Middle frontal gyrus (tissue), 1 donor: ENCODE results near the gene HMGN3.

Source experiments
- DNase-seq: peaks from one replicate; pipeline ENCODE4 v3.0.0-alpha.2; 2015; ENCODE audit warnings: low spot score; ENCODE audit errors: extremely low spot score

HMGN3 gene

DNA sequence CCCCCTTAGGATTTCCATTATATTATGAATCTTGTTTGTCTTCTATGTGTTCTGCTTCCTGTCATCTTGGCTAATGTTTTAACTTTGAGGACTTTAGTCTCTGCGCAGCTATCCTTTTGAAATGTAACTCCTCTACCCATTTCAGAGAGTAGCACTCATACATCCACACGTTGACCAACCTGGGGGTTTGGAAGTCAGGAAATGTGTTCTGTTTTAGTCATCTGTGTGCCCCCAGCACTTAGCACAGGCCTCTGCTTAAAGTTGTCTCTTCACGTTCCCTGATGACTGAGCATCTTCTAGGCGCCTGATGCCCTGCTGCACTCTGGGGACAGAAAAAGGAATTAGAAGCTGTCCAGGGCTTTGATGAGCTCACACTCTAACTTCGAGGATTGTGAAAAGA, 47.9 kb downstream of the HMGN3 start:
- DNase-seq = no peak

GRCh38 chr6:79184641-79185040, 49.8 kb downstream of the HMGN3 start:
- no peak for DNase-seq

DNA sequence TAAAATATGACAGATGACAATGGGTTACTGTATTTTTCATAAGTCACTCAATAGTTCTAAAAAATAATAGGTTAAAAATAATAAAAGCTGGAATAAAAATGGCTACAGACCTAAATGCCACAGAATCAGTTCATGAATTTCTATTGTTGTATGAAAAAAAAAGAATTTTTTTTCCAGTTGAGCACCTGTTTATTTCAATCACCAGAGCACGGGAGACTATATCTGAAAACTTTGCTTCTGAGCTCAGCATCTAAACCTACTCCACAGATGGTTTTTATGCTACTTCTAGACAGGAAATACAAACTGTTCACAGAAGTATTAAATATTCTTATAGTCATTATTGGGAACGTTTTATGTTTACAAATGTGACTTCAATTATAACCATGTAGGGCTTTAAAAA, 50.4 kb downstream of the HMGN3 start:
- DNase-seq = no peak

DNA sequence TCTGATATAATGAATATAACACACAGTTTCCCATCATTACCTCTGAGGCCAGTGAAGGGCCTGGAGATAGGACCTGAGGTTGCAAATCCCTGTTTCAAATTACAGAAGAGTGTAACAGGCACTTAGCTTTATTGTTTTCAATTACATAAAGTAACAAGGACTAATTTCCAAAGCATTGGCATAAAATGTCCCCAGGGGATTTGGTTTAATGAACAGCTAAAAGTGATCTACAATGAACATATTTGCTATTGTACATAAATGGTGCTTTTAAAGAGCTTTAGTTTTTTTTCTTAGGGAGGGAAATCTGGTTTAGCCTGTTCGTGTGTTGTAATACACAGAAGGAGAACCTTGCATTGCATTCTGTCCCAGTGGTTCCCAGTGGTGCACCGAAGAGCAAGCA, 54.4 kb downstream of the HMGN3 start:
- no peak for DNase-seq

DNA sequence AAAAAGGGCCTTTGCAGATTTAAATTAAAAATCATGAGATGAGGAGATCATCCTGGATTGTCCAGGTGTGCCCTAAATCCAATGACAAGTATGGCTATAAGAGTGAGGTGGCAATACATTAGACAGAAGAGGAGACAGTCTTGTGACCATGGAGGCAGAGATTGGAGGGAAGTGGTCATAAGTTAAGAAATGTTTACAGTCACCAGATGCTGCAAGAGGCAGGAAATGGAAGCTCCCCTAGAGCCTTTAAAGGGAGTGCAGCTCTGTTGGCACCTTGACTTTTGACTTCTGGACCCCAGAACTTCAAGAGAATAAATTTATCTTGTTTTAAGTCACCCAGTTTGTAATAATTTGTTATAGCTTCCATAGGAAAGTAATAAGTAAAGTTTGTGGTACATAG, 61.1 kb downstream of the HMGN3 start:
- DNase-seq = no peak

DNA sequence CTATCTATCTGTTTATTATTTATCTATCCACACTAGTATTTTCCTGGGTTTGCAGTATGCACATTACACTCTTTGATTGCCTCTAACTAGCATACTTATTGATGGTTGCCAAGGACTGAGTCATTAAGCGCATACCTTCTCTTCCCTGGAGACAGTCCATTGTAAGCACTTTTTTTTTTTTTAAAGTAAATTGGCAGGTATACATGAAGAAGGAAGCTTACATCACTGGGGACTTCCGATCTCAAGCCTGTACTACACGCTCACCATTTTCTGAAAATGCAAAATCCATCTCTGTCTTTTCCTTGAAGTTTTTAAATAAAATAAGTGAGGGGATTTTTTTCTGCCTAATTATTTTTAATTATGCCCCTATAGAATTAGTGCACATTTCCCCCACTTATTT, 63.5 kb downstream of the HMGN3 start:
- DNase-seq = no peak

DNA sequence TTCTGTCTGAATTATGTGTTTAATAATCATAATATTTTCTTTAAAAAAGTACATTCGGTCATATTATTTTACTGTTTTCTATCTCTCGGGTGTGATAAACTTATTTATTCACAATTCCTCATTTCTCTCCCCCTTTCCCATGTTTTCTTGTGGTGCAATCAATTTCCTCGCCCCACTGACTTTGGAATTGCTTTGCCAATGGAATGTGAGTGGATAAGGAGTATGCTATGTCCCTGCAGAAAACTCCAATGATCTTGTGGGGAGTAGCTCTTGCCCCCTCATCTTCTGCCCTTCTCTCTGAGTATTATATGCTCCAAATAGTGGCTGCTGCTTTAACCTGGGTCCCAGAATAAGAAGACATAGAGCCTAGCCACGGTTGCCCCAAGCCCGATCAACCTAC, 64.1 kb downstream of the HMGN3 start:
- DNase-seq = no peak

DNA sequence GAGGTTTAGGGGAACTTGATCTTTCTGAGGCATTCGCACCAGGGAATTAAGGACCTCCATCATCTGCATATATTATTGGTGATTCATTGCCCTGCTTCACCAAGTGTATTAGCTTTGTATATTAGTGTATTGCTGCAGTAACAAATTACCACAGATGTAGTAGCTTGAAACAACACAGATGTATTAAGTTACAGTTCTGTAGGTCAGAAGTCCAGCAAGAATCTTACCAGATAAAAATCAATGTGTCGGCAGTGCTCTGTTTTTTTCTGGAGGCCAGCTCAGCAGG, 65.8 kb downstream of the HMGN3 start:
- no peak for DNase-seq

- DNase-seq = no peak
These were observed 66.4 kb downstream of the HMGN3 start for GRCh38 chr6:79167931-79168694.

- DNase-seq = no peak
These were observed 74.6 kb downstream of the HMGN3 start for GRCh38 chr6:79159846-79160245.

DNA sequence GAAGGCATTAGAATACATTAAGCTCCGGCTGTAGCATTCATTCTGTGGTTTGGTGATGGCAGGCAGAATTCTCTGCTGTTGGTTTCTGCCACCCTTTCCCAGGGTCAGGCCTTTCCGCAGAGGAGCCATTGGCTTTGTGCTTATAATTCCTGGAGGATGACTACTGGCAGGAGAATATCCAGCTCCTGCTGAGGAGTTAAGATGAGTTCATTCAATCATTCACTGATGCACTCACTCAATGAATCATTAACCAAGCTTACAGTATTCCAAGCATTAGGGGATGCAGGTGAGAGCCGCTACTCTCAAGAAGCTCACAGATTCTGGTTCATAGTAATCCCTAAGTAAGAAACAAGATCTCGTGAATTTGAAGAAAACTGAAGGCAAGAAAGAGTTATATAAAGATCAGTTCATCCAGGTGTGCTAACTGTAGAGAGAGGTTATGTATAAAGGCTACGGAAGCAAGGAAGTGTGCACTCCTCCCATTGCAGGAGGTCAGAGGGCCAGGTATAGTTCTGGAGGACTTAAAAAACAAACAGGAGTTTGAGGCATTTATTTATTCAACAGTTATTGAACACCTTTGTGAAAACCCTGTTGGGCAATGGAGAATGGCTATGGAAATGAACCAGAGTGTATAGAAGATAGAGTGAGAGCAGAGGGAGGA, 75.5 kb downstream of the HMGN3 start:
- no peak for DNase-seq

DNA sequence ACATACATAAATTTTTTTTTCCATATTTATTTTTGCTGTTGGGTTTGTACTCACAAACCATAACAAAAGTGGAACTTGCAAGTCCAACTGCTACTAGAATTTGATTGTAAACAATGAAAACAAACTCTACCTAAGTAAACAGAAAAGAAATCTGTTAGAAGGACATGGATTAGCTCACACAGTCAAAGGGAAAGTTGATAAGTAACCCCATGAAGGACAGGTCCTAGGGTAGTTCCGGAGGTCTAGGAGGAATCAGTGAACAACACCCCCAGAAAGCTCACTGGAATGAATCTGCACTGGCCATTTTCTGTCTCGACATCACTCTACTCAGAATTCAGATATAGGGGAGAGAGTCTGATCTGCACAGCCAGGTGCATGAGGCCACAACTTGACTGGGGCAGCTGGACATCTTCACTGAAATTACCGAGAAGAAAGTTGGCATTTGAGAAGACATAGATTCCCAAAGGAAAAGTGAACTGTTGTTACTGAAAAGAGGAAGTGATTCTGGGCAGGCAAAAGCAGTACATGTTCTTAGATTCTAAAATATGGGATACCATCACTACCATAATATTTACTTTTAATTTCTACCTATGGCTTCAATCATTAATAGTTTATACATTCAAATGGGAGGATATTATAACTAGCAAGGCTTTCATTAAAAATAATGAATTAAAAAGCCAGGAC, 76.4 kb downstream of the HMGN3 start:
- no peak for DNase-seq

- DNase-seq = no peak
These were observed 82.2 kb downstream of the HMGN3 start for GRCh38 chr6:79152269-79152737.
